Measurements from ENCODE around the gene ZSWIM9.

DNA sequence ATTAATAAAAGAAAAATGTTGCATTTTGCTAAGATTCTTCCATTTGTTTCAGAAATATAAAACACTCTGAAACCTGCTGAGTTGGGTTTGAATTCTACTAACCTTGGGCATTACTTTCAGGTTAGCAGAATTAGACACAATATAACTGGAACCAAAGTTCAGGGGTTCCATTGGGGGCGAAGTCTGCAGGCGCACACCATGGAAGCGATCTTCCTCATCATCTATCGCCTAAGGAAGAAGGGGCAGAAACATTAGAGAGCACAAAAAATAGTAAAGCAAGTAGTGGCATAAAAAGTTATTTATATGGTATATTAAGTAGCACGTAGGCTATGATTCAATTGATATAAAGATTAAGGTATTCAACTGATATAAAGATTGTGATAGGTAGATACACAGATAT, 51.1 kb downstream of the ZSWIM9 start:
- TF ChIP-seq EZH2phosphoT487 (conservative IDR thresholded peaks at IDR 0.05; ENCODE audit: low read length), result no peak
- no peak for TF ChIP-seq CTCF (IDR thresholded peaks at IDR 0.05; ENCODE audit: insufficient read depth, low read length, poor library complexity, severe bottlenecking)
